Measurements from ENCODE around the gene TNK2.
"Not testable (repeated sequence)": the region's sequence is repeated elsewhere in the genome, so short reads cannot be mapped to it uniquely, and the experiment has no call there.

TNK2 gene

DNA sequence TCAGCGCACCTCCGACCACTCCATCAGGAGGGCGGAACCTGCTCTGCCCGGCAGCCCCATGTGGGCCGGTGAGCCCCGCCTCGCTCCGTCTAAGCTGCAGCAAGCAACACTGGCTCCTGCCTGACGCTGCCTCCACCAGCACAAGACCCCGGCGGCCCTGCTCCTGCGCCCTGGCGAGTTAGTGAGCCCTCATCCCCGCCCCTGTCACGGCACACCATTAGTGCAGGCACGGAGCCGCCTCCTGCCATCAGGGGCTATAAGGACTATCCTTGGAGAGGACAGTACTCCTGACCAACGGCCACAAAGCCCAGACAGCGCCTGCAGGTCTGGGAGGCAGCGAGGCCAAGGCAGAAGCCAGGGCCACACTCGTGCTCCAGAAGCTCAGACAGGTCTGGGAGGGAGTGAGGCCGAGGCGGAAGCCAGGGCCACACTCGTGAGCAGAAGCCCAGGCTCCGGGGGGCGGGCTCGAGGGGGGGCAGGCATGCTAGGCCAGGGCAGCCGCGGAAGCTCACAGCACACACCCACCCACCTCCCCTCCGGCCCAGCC, 39.4 kb downstream of the TNK2 start:
- no peak for DNase-seq (ENCODE audit: low read depth)
- TF ChIP-seq, protein P1, sequence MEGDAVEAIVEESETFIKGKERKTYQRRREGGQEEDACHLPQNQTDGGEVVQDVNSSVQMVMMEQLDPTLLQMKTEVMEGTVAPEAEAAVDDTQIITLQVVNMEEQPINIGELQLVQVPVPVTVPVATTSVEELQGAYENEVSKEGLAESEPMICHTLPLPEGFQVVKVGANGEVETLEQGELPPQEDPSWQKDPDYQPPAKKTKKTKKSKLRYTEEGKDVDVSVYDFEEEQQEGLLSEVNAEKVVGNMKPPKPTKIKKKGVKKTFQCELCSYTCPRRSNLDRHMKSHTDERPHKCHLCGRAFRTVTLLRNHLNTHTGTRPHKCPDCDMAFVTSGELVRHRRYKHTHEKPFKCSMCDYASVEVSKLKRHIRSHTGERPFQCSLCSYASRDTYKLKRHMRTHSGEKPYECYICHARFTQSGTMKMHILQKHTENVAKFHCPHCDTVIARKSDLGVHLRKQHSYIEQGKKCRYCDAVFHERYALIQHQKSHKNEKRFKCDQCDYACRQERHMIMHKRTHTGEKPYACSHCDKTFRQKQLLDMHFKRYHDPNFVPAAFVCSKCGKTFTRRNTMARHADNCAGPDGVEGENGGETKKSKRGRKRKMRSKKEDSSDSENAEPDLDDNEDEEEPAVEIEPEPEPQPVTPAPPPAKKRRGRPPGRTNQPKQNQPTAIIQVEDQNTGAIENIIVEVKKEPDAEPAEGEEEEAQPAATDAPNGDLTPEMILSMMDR (conservative IDR thresholded peaks at IDR 0.05; ENCODE audit: low read depth, low read length), result no peak

DNA sequence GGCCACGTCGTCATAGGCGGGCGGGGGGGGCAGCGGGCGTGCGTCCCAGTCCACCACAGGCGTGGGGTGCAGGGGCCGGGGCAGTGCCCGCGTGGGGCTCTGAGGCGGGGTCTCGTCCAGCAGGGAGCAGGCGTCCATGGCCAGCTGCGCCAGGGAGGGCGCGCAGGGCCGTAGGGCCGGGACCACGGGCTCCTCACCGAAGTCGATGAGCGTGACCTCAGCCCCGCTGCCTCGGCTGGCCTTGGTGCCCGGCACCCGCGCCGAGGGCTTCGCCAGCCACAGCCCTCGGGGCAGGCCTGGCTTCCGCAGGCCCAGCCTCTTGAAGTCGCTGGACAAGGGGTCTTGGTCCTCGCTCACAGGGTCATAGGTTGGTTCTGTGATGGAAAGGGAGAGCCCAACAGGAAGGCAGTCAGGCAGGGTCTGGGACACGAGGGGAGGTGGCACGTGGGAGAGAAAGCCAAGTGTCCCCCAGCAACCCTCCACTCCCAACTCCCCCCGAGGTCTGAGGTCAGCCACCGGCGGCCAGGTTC, 40.0 kb downstream of the TNK2 start:
- TF ChIP-seq, protein P1 (conservative IDR thresholded peaks at IDR 0.05; ENCODE audit: low read depth, low read length), result no peak
- no peak overlapping the region for H3K4me3 ChIP-seq (ENCODE audit: low read length)
- no peak for DNase-seq (ENCODE audit: low read depth)

More for the DNA sequence above, 39.4 kb downstream of the TNK2 start:
- no peak overlapping the region for H3K4me3 ChIP-seq (ENCODE audit: low read length)

DNA sequence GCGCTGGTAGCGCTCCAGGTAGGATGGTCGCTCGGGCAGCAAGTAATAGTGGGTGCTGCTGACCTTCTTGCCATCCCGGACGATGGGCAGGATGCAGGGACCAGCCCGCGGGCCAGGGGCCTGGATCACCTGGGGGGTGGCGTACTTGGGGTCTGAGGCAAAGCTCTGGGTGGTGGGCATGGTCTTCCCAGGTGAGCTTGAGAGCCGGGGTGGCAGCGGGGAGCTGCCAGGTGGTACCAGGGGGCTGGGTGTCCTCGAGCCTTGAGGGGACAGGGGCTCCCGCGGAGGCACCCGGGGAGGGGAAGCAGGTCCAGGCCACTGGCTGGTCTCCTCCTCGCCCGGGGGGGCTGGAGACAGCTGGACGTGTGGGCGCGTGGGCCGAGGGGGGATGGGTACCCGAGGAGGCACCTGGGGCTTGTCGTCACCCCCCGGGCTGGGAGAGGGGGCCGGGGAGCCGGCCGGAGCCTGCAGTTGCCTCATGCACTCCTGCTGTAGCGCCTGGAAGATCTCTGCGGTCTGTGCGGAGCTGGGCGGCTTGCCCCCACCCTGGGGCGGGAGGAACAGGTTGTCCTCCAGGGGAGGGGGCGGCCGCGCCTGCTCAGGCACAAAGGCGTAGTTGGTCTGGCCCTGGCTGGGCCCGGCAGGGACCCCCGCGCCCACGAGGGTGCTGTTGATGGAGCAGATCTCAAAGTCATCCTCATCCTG, 40.6 kb downstream of the TNK2 start:
- no peak for DNase-seq (ENCODE audit: low read depth)
- H3K4me3 ChIP-seq (ENCODE audit: low read length), result no peak overlapping the region
- TF ChIP-seq, protein P1 (conservative IDR thresholded peaks at IDR 0.05; ENCODE audit: low read depth, low read length), result no peak

DNA sequence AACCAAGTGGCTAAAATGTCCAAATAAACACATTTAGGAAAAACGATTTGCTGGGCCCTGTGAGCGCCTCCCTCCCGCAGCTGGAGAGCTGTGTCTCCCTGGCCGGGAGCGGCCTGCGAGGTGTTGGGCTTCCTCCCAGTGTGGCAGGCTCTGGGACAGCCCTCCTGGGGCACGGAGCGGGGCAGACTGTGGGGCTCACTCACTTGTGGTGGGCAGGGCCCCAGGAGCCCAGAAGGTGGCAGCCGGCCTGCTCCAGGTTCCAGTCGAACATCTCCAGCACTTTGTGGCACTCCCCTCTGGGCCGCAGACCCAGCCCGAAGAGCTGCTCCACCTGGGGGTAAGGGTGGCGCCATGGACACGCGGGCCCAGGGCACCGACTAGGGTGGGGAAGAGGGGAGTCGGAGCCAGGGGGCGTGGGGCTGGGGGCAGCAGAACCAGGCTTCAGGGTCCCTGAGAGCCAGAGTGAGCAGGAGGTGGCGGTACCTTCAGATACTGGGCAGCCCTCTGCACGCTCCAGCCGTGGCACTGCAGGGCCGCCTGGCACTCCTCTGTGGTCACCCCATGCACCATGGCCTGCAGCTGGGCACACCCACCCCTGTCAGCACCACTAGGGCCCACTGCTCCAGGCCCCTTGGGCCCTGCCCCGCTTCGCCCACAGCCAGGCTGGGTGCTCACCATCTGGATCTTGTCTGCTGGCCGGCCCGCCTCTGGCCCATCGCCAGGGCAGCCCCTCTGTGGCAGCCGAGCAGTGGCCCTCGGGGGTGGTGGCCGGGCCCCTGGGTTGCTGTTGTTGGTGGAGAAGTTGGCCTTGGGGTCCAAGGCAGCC, 41.5 kb downstream of the TNK2 start:
- DNase-seq (ENCODE audit: low read depth), result no peak
- TF ChIP-seq, protein P1 (conservative IDR thresholded peaks at IDR 0.05; ENCODE audit: low read depth, low read length), result no peak
- H3K4me3 ChIP-seq (ENCODE audit: low read length), result no peak overlapping the region

DNA sequence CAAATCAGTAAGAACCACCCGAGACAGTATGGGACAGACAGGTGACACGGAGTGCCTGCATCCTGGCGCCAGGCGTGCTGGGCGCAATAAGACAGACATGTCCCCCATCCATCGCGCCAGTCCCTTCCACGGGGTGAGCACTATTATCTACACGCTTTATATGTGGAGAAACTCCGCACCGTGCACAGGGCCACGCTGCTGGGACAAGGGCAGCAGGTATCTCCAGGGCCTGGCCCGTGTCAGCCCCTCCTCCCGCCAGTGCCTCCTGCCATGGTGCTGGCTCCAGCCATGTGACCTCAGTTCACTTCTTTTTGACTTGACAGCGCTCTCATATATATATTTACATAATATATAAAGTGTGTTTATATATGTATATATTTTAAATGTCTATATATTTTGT, 42.6 kb downstream of the TNK2 start:
- no peak for DNase-seq (ENCODE audit: low read depth)
- TF ChIP-seq, protein P1 (conservative IDR thresholded peaks at IDR 0.05; ENCODE audit: low read depth, low read length), result no peak

DNA sequence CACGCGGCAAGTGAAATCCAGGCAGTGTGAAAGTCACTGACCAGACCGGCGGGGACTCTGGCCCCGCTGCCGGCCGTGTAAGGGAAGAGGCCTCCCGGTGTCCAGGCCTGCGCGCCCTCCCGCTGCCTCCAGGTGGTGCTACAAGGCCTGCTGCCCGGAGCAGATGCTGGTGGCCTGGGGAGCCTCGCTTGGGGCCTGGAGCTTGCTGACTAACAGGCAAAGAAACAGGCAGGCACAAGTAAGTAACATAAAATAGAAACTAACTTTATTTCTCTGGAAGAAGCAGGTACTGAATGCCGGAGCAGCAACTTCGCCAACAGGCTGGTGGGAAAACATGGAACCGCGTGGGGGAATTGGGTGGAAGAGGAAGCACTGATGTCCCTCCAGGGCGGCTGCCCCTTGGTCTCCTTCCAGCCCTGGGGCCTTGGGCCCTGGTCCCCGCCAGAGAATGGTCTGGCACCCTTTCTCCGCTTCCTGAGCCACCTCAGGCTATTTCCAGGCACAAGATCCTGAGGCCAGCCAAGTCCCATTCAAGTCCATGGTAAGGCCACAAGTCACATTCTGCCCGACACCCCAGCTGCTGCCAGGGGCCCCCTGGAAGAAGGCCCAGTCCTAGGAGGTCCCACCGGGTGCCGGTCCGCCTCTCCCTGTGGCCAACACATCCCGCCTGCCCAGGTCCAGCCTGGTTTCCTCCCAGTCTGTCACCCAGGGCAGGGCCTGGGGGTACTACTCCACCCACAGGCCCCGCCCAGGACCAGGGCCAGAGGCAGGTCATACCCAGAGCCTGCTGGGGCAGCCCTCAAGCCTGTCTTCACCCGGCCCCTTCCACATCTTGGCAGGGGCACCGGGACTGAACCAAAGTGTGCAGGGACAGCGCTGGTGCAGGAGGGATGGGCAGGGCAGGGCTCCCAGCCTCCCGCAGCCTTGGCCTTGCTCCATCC, 45.0 kb downstream of the TNK2 start:
- DNase-seq (ENCODE audit: low read depth), result peak; percentile 40

More for the DNA sequence above, 42.6 kb downstream of the TNK2 start:
- no peak overlapping the region for H3K4me3 ChIP-seq (ENCODE audit: low read length)

DNA sequence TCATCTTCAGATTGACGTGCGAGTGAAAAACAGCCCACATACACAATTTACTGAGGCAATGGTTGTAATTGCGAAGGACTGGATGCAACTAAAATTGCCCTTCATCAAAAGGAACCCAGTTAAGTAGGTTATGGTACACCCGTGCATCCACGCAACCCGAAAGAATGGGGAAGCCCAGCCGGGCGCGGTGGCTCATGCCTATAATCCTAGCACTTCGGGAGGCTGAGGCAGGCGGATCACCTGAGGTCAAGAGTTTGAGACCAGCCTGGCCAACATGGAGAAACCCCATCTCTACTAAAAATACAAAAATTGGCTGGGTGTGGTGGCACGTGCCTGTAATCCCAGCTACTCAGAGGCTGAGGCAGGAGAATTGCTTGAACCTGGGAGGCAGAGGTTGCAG, 46.0 kb downstream of the TNK2 start:
- H3K4me3 ChIP-seq (ENCODE audit: low read length); DNase-seq (ENCODE audit: low read depth): not testable (repeated sequence)

More for the DNA sequence above, 45.0 kb downstream of the TNK2 start:
- TF ChIP-seq, protein P1 (conservative IDR thresholded peaks at IDR 0.05; ENCODE audit: low read depth, low read length), result peak; percentile 96
- no peak overlapping the region for H3K4me3 ChIP-seq (ENCODE audit: low read length)
